ENCODE results near the gene SLC25A13.

The SLC25A13 gene

GRCh38 chr7:96097835-96098234 lies 224.1 kb downstream of the SLC25A13 start:
- Histone ChIP-seq H3K4me1 (ENCODE audit: control extremely low read depth in 1 of 4, control insufficient read depth in 4 of 4, insufficient read depth in 4 of 4, low read length in 3 of 4) (no peaks in the 10 kb centered on the region), H3K27ac (ENCODE audit: insufficient read depth in 1 of 2, low read depth in 1 of 2, low read length in 2 of 2, poor library complexity in 1 of 2, severe bottlenecking in 2 of 2) (no peak overlapping the region), H3K27me3 (replicated peaks in 2 of 5; ENCODE audit: control insufficient read depth in 4 of 5, insufficient read depth in 5 of 5, low read length in 4 of 5) (peaks cover 0 to 4% (median 0%) of the 10 kb centered on the region in 5 experiments), H3K36me3 (ENCODE audit: control insufficient read depth in 4 of 4, insufficient read depth in 4 of 4, low read length in 3 of 4) (no peaks in the 10 kb centered on the region), H3K9me3 (ENCODE audit: control extremely low read depth in 1 of 5, control insufficient read depth in 4 of 5, insufficient read depth in 2 of 5, low read depth in 1 of 5, low read length in 4 of 5) (peaks cover 0 to 4% (median 2%) of the 10 kb centered on the region in 5 experiments), H3K4me3 (ENCODE audit: control insufficient read depth in 1 of 7, extremely low read depth in 1 of 7, insufficient read depth in 4 of 7, low read depth in 2 of 7, low read length in 6 of 7) (no peak overlapping the region)
- ChIA-PET CTCF (no interaction called here), POLR2A (no interaction called here)
- DNase-seq, result no peak
- 100% methylated on average over 1 of the region's 2 CpGs for whole genome bisulfite sequencing (ENCODE audit: insufficient coverage)

- ChIA-PET POLR2A (no interaction called here), CTCF (no interaction called here)
- no peak for DNase-seq
- no peaks in the 10 kb centered on the region for H3K4me1 ChIP-seq (ENCODE audit: control extremely low read depth in 1 of 4, control insufficient read depth in 4 of 4, insufficient read depth in 4 of 4, low read length in 3 of 4)
- H3K27me3 ChIP-seq (replicated peaks in 2 of 5; ENCODE audit: control insufficient read depth in 4 of 5, insufficient read depth in 5 of 5, low read length in 4 of 5), result peaks cover 0 to 4% (median 0%) of the 10 kb centered on the region in 5 experiments
- H3K9me3 ChIP-seq (ENCODE audit: control extremely low read depth in 1 of 5, control insufficient read depth in 4 of 5, insufficient read depth in 2 of 5, low read depth in 1 of 5, low read length in 4 of 5), result peaks cover 0 to 2% (median 0%) of the 10 kb centered on the region in 5 experiments
- H3K4me3 ChIP-seq (ENCODE audit: control insufficient read depth in 1 of 7, extremely low read depth in 1 of 7, insufficient read depth in 4 of 7, low read depth in 2 of 7, low read length in 6 of 7), result no peak overlapping the region
- no peaks in the 10 kb centered on the region for H3K36me3 ChIP-seq (ENCODE audit: control insufficient read depth in 4 of 4, insufficient read depth in 4 of 4, low read length in 3 of 4)
- 89% methylated on average over 1 of the region's 1 CpG for WGBS (ENCODE audit: insufficient coverage)
- no peak overlapping the region for H3K27ac ChIP-seq (ENCODE audit: insufficient read depth in 1 of 2, low read depth in 1 of 2, low read length in 2 of 2, poor library complexity in 1 of 2, severe bottlenecking in 2 of 2)
Measured at GRCh38 chr7:96093435-96093834, 228.5 kb downstream of the SLC25A13 start.

GRCh38 chr7:96090756-96091155 lies 231.1 kb downstream of the SLC25A13 start:
- no peak overlapping the region for H3K27ac ChIP-seq (ENCODE audit: insufficient read depth in 1 of 2, low read depth in 1 of 2, low read length in 2 of 2, poor library complexity in 1 of 2, severe bottlenecking in 2 of 2)
- POLR2A ChIA-PET, result no interaction called here

GRCh38 chr7:96089511-96089910 lies 232.4 kb downstream of the SLC25A13 start:
- Histone ChIP-seq H3K27ac (ENCODE audit: insufficient read depth in 1 of 2, low read depth in 1 of 2, low read length in 2 of 2, poor library complexity in 1 of 2, severe bottlenecking in 2 of 2) (no peak overlapping the region), H3K4me3 (ENCODE audit: control insufficient read depth in 1 of 7, extremely low read depth in 1 of 7, insufficient read depth in 4 of 7, low read depth in 2 of 7, low read length in 6 of 7) (no peak overlapping the region), H3K4me1 (ENCODE audit: control extremely low read depth in 1 of 4, control insufficient read depth in 4 of 4, insufficient read depth in 4 of 4, low read length in 3 of 4) (no peaks in the 10 kb centered on the region), H3K9me3 (ENCODE audit: control extremely low read depth in 1 of 5, control insufficient read depth in 4 of 5, insufficient read depth in 2 of 5, low read depth in 1 of 5, low read length in 4 of 5) (no peaks in the 10 kb centered on the region), H3K27me3 (replicated peaks in 2 of 5; ENCODE audit: control insufficient read depth in 4 of 5, insufficient read depth in 5 of 5, low read length in 4 of 5) (peaks cover 0 to 3% (median 2%) of the 10 kb centered on the region in 5 experiments), H3K36me3 (ENCODE audit: control insufficient read depth in 4 of 4, insufficient read depth in 4 of 4, low read length in 3 of 4) (no peaks in the 10 kb centered on the region)
- no peak for DNase-seq
- no CpG with 5 or more reads among the region's 3 CpGs for WGBS (ENCODE audit: insufficient coverage)
- POLR2A ChIA-PET, result no interaction called here
- CTCF ChIA-PET, result no interaction called here

More at GRCh38 chr7:96090756-96091155, 231.1 kb downstream of the SLC25A13 start:
- CTCF ChIA-PET, result no interaction called here
- H3K36me3 ChIP-seq (ENCODE audit: control insufficient read depth in 4 of 4, insufficient read depth in 4 of 4, low read length in 3 of 4), result no peaks in the 10 kb centered on the region
- no peak for DNase-seq
- WGBS (ENCODE audit: insufficient coverage), result 96% methylated on average over 4 of the region's 6 CpGs
- H3K4me1 ChIP-seq (ENCODE audit: control extremely low read depth in 1 of 4, control insufficient read depth in 4 of 4, insufficient read depth in 4 of 4, low read length in 3 of 4), result no peaks in the 10 kb centered on the region
- H3K27me3 ChIP-seq (replicated peaks in 2 of 5; ENCODE audit: control insufficient read depth in 4 of 5, insufficient read depth in 5 of 5, low read length in 4 of 5), result peaks cover 0 to 5% (median 2%) of the 10 kb centered on the region in 5 experiments
- no peak overlapping the region for H3K4me3 ChIP-seq (ENCODE audit: control insufficient read depth in 1 of 7, extremely low read depth in 1 of 7, insufficient read depth in 4 of 7, low read depth in 2 of 7, low read length in 6 of 7)
- H3K9me3 ChIP-seq (ENCODE audit: control extremely low read depth in 1 of 5, control insufficient read depth in 4 of 5, insufficient read depth in 2 of 5, low read depth in 1 of 5, low read length in 4 of 5), result no peaks in the 10 kb centered on the region

- no peaks in the 10 kb centered on the region for H3K9me3 ChIP-seq (ENCODE audit: control extremely low read depth in 1 of 5, control insufficient read depth in 4 of 5, insufficient read depth in 2 of 5, low read depth in 1 of 5, low read length in 4 of 5)
- peaks cover 0 to 4% (median 2%) of the 10 kb centered on the region in 5 experiments for H3K27me3 ChIP-seq (replicated peaks in 2 of 5; ENCODE audit: control insufficient read depth in 4 of 5, insufficient read depth in 5 of 5, low read length in 4 of 5)
- H3K4me3 ChIP-seq (ENCODE audit: control insufficient read depth in 1 of 7, extremely low read depth in 1 of 7, insufficient read depth in 4 of 7, low read depth in 2 of 7, low read length in 6 of 7), result no peak overlapping the region
- WGBS (ENCODE audit: insufficient coverage), result no CpG with 5 or more reads among the region's 5 CpGs
- H3K36me3 ChIP-seq (ENCODE audit: control insufficient read depth in 4 of 4, insufficient read depth in 4 of 4, low read length in 3 of 4), result no peaks in the 10 kb centered on the region
- no peak overlapping the region for H3K27ac ChIP-seq (ENCODE audit: insufficient read depth in 1 of 2, low read depth in 1 of 2, low read length in 2 of 2, poor library complexity in 1 of 2, severe bottlenecking in 2 of 2)
- DNase-seq, result no peak
- CTCF ChIA-PET, result no interaction called here
- POLR2A ChIA-PET, result no interaction called here
- no peaks in the 10 kb centered on the region for H3K4me1 ChIP-seq (ENCODE audit: control extremely low read depth in 1 of 4, control insufficient read depth in 4 of 4, insufficient read depth in 4 of 4, low read length in 3 of 4)
Measured at GRCh38 chr7:96088579-96088978, 233.3 kb downstream of the SLC25A13 start.

GRCh38 chr7:96085953-96086352 lies 235.9 kb downstream of the SLC25A13 start:
- Histone ChIP-seq H3K27ac (ENCODE audit: insufficient read depth in 1 of 2, low read depth in 1 of 2, low read length in 2 of 2, poor library complexity in 1 of 2, severe bottlenecking in 2 of 2) (no peak overlapping the region), H3K9me3 (ENCODE audit: control extremely low read depth in 1 of 5, control insufficient read depth in 4 of 5, insufficient read depth in 2 of 5, low read depth in 1 of 5, low read length in 4 of 5) (no peaks in the 10 kb centered on the region), H3K4me1 (ENCODE audit: control extremely low read depth in 1 of 4, control insufficient read depth in 4 of 4, insufficient read depth in 4 of 4, low read length in 3 of 4) (no peaks in the 10 kb centered on the region), H3K4me3 (ENCODE audit: control insufficient read depth in 1 of 7, extremely low read depth in 1 of 7, insufficient read depth in 4 of 7, low read depth in 2 of 7, low read length in 6 of 7) (no peak overlapping the region), H3K27me3 (replicated peaks in 2 of 5; ENCODE audit: control insufficient read depth in 4 of 5, insufficient read depth in 5 of 5, low read length in 4 of 5) (peaks cover 0 to 6% (median 2%) of the 10 kb centered on the region in 5 experiments), H3K36me3 (ENCODE audit: control insufficient read depth in 4 of 4, insufficient read depth in 4 of 4, low read length in 3 of 4) (no peaks in the 10 kb centered on the region)
- ChIA-PET POLR2A (no interaction called here), CTCF (interaction anchor here (0.5 to 1.4 kb wide), 4 partner anchors 9 to 943 kb away, joined by 3 read pairs; no protein-coding TSS in a partner anchor)
- DNase-seq, result no peak
- WGBS (ENCODE audit: insufficient coverage), result 100% methylated on average over 2 of the region's 3 CpGs

- H3K4me1 ChIP-seq (ENCODE audit: control extremely low read depth in 1 of 4, control insufficient read depth in 4 of 4, insufficient read depth in 4 of 4, low read length in 3 of 4), result no peaks in the 10 kb centered on the region
- H3K27ac ChIP-seq (ENCODE audit: insufficient read depth in 1 of 2, low read depth in 1 of 2, low read length in 2 of 2, poor library complexity in 1 of 2, severe bottlenecking in 2 of 2), result no peak overlapping the region
- peaks cover 0 to 7% (median 2%) of the 10 kb centered on the region in 5 experiments for H3K27me3 ChIP-seq (replicated peaks in 2 of 5; ENCODE audit: control insufficient read depth in 4 of 5, insufficient read depth in 5 of 5, low read length in 4 of 5)
- H3K9me3 ChIP-seq (ENCODE audit: control extremely low read depth in 1 of 5, control insufficient read depth in 4 of 5, insufficient read depth in 2 of 5, low read depth in 1 of 5, low read length in 4 of 5), result no peaks in the 10 kb centered on the region
- no peaks in the 10 kb centered on the region for H3K36me3 ChIP-seq (ENCODE audit: control insufficient read depth in 4 of 4, insufficient read depth in 4 of 4, low read length in 3 of 4)
- DNase-seq, result no peak
- 100% methylated on average over 1 of the region's 1 CpG for WGBS (ENCODE audit: insufficient coverage)
- ChIA-PET POLR2A (no interaction called here), CTCF (interaction anchor here (0.5 to 1.4 kb wide), 2 partner anchors 8 to 10 kb away, joined by 3 read pairs; no protein-coding TSS in a partner anchor)
- H3K4me3 ChIP-seq (ENCODE audit: control insufficient read depth in 1 of 7, extremely low read depth in 1 of 7, insufficient read depth in 4 of 7, low read depth in 2 of 7, low read length in 6 of 7), result no peak overlapping the region
Measured at GRCh38 chr7:96084881-96085553, 236.9 kb downstream of the SLC25A13 start.
